Activated CD8-positive, alpha-beta memory T cell treated with anti-CD3 and anti-CD28 coated beads, Interleukin-2, amount 50 U/mL, for 24 hours (primary cell): ENCODE results near the gene CTRB1.

Source experiments
- DNase-seq: peaks from one replicate; pipeline ENCODE4 v3.0.0-alpha.2; 2020; ENCODE audit errors: extremely low read depth

Gene CTRB1

DNA sequence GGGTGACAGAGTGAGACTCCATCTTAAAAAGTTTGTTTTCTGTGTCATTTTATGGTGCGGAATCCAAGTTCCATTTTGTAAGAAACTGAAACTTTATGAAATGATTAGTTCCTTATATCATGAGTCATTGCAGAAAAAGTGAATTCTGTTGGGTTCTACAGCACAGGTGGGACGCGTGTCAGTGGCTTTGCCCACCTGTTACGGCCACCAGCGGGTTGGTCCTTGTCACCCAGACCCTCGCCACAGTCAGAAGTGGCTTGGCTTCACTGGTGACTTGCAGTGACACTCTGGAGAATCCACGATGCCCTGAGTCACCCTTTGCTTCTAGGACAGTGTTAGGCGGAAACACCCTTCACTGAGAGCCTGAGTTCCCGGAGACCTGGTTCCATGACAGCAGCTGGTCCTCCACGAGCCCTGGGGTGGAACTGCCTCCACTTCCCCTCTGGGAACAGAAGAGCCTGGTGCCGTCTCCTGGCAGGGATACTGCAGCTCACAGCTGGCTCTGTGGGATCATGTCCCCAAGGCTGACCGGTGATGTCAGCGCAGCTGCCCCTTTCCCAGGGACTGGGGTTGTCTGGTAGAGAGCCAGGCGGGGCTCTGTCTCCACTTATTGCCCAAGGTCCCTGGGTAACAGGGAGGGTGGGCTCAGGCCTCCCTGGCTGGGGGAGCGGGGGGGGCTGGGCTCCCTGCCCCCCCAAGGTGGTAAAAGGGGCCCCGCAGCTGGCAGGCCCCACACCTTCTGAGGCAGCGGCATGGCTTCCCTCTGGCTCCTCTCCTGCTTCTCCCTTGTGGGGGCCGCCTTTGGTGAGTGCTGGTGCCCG, at the start of gene CTRB1:
CTRB1 (plus strand) TSS at position 733 of the 821 bp plus-strand sequence; CDS start at position 753, 20 bp downstream.
- no peak for DNase-seq

DNA sequence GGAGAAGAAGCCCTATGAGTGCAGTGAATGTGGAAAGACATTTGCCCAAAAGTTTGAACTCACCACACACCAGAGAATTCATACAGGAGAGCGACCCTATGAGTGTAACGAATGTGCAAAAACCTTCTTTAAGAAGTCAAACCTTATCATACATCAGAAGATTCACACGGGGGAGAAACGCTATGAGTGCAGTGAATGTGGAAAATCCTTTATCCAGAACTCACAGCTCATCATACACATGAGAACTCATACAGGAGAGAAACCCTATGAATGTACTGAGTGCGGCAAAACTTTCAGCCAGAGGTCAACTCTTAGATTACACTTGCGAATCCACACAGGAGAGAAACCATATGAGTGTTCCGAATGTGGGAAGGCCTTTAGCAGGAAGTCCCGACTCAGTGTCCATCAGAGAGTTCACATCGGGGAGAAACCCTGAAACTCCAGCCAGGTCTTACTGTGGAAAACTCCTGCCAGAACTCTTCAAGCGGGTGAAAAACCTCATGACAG, 48.8 kb upstream of the CTRB1 start:
- no peak for DNase-seq

DNA sequence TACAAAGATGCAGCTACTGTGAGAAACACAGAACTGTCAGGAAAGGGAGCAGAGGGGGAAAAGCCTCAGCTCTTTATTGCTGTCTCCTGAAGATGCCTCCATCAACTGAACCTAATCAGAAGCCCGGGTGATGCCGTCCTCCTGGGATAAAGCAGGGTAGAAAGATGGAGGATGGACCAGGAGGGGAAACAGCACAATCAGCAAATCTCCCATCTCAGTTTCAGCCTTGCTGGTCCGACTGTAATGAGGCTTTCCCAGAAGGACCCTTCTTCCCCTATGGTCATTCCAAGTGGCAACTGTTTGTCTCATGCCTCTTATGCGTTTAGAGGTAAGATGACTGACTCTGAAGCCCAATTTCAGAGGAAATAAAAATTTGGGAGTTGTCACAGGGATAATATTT, 46.2 kb upstream of the CTRB1 start:
- no peak for DNase-seq

DNA sequence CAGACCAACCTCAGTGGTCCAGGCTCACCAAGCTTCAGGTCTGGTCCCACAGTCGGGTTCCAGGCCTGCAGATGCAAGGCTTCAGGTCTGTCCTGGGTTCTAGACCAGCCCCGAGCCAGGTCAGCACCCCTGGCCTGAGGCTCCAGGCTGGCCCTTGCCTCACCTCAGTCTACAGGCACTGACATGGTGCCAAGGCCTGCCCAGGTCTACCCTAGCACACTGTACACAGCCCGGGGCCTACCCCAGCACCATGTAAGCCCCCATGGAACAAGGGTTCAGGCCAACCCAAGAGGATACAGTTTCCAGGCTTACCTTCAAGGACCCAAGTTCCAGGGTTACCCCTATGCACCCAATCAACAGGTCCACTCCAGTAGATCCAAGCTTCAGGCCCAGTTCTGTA, 43.7 kb upstream of the CTRB1 start:
- no peak for DNase-seq

DNA sequence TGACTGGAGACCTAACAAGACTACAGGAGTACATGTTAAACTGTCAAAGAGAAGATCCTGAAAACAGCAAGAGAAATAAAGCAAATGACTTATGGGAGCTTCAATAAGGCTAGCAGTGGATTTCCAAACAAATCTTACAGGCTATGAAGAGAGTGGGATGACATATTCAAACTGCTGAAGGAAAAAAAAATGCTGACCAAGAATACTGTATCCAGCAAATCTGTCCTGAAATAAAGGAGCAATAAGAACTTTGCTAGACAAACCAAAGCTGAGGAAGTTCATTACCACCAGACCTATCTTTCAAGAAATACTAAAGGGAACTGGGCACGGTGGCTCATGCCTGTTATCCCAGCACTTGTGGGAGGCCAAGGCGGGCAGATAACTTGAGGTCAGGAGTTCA, 41.9 kb upstream of the CTRB1 start:
- no peak for DNase-seq

DNA sequence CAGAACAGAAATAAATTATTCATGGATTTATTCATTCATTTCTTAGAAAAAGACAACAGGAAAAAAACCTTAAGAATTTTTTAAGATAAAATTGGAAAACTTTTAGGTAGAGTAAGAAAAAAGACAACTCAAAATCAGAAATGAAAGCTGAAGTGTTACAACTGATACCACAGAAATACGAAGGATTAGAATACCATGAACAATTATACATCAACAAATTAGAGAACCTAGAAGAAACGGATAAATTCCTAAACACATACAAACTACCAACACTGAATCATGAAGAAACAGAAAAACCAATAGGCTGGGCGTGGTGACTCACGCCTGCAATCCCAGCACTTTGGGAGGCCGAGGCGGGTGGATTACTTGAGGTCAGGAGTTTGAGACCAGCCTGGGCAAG, 39.6 kb upstream of the CTRB1 start:
- DNase-seq, result no peak

DNA sequence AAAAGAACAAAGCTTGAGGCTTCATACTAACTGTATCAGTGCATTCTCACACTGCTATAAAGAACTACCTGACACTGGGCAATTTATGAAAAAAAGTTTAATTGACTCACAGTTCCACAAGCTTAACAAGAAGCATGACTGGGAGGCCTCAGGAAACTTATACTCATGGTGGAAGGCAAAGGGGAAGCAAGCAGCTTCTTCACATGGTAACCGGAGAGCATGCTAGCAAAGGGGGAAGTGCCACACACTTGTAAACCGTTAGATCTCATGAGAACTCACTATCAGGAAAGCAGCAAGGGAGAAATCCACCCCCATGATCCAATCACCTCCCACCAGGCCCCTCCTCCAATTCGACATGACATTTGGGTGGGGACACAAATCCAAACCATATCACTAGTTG, 37.2 kb upstream of the CTRB1 start:
- DNase-seq, result no peak

DNA sequence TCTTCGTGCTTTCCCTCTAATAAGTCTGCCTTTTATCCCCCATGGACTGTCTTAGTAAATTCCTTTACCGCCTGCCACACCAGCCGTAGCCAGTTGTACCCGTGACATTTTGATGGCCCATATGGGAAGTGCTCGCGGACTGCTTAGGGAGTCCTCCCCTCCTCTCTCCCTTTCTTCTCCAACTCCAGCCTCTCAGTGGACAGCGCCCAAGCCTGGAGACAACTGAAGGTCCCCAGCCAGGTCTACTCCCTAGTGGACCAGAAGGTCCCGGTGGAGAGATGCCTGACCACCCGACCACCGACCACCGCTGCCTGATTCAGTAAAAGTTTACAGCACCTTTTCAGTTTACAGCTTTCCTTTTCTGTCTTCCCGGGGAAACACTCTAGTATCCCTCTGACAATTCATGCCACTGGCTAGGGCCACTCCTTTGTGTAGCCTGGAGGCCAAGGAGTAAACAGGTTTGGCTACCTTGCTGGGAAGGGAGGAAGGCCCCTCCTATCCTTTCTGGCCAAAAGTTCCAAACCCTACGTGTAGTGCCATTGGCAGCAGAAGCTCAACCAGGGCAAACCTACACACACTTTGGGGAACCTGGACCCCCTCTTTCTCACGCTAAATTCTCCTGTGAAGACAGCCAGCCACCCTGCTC, 29.8 kb upstream of the CTRB1 start:
- DNase-seq, result no peak

DNA sequence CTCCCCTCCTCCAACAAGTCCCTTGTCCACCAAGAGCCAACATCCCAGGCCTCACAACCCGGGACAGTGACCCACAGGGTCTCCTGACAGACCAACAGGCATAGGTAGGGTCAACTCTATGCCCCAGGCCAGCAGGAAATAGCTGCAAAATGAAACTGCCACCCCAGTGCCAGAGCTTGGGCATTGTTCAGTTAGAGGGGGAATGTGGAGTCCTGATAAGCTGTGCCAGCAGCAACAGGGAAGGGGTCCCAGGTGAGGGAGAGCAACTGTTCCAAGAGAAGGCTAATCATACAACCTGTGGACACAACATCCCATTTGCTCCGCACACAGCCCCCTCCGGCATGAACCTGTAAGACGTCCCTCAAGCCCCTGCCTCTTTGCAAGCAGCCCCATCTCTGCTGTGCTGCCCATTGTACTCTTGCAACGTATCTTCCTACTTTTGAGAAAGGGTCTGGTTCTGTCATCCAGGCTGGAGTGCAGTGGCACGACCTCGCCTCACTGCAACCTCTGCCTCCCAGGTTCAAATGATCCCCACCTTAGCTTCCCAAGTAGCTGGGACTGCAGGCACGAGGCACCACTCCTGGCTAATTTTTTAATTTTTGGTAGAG, 29.0 kb upstream of the CTRB1 start:
- no peak for DNase-seq

DNA sequence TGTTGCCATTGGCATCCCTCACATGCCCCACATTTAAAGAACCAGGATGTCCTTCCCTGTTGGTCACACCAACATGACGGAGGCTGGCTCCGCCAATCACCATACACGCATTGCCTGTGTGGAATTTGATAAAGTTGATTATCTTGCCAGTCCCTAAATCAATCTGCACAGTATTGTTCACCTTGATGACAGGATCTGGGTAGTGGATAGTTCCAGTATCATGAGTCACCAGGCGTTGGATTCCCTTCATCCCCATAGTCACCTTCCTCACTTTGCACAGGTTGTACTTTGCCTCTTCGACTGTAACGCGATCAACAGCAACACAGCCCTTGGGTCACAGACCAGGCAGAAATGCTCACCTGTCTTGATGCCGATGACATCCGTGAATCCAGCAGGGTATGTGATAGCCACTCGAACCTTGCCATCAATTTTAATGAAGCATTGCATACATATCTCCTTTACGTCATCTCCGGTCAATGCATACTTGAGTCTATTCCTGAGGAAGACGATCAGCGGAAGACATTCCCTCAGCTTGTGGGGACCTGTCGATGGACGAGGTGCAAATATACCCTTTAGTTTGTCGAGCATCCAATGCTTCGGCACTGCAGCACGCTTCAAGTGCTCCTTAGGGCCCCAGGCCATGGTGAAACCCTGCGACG, 26.1 kb upstream of the CTRB1 start:
- DNase-seq, result no peak

DNA sequence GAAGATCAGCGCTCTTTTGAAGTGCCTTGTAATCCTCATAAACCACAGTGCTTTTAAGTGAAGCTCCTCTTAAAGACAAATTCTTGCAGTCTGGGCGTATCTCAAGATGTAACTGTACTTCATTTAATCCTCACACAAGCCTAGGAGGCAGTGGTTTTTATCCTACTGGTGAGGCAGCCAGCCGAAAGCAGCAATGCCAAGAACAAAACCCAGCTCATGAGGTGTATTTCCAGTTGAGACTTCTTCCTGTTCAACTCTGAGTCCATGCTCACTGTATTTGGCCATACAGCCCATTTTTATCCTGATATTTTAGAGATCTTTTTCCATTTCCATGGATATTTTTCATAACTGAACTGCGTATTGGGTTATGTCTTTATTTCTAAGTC, 25.5 kb upstream of the CTRB1 start:
- DNase-seq, result no peak

DNA sequence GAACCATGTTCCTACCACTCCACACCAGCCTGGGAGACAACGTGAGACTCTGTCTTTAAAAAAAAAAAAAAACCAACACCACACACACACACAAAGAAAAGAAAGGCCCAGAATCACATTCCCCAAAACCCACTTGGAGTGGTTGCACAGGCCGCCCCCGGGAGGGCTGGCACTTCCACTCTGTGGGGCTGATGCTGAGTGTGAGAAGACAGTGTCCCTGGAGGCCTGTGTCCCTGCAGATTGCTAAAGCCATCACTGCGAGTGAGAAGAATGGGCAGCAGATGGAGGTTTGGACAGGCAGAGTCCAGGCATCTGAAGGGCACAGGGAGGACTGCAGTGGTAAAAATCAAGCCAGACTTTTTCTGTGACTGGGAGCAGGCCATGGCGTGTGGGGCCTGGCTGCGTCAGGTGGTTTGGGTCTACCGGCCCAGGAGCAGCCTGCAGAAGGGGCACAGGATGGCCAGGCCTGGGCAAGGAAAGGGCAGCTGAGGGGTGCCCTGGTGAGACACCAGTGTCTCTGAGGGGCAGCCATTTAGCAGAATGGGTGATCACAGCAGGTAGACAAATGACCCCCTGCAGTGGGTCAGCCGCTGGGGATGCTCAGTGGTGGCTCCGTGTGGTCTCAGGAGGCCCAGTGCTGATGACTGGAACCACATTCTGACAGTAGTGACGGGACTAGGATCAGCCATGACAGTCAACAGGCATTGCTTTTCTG, 24.9 kb upstream of the CTRB1 start:
- DNase-seq, result no peak

DNA sequence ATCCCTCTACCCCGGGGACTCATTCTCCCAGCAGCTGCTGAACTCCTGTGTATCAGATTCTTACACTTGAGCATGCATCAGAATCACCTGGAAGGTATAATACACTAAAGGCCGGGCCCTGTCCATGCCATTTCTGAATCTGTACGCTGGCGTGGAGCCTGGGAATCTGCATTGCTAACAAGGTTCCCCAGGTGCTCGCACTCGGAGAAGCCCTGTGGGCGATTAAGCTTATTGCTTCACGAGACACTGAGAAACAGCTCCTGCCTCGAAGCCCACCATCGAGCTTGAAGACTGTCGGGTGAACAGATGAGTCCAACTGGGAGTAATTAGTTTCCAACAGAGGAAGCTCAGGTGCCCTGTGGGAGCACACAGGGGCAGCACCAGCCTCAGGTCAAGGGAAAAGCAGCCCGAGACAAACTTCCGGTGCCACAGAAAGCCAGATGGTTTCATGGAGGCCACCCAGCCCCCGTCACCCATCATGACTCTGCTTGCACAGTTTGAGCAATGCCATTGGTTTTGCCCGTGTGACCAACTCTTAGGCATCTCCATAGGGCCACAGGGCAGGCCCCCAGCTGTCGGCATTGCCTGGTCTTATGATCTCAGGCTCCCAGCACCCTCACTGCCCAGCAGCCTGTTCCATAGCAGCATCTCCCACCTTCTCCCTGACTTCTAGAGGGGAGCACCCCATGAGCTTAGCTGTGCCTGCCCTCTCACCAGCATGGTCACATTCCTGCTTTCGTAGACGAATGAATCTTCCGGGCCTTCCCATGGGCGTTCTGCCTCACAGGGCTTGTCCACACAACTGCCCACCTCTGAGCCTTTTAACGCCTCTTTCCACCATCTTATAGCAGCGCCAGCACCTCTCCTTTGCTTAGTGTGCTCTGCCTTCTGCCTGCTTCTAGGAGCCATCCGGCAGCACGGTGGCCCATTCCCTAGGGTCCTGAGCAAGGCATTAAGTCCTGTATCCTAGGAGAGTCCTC, 22.7 kb upstream of the CTRB1 start:
- no peak for DNase-seq

DNA sequence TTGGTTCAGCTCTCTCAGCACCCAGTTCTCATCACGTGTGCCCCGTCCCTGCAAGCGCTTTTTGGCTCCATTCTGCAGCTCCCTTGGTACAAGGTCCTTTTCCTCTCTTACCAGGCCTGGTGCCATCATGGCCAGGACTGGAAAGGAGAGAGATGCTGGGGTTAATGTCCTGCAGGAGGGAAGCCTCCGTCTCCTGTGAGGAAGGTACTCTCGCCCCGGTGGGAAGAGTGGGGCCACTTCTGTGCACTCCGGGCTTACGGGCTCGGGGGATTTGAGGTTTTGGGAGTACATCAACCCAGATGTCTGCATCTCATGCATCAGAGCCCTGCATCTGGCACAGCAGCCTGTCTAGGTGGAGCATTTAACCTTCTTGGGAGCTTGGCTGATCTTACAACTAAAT, 22.0 kb upstream of the CTRB1 start:
- DNase-seq, result no peak

DNA sequence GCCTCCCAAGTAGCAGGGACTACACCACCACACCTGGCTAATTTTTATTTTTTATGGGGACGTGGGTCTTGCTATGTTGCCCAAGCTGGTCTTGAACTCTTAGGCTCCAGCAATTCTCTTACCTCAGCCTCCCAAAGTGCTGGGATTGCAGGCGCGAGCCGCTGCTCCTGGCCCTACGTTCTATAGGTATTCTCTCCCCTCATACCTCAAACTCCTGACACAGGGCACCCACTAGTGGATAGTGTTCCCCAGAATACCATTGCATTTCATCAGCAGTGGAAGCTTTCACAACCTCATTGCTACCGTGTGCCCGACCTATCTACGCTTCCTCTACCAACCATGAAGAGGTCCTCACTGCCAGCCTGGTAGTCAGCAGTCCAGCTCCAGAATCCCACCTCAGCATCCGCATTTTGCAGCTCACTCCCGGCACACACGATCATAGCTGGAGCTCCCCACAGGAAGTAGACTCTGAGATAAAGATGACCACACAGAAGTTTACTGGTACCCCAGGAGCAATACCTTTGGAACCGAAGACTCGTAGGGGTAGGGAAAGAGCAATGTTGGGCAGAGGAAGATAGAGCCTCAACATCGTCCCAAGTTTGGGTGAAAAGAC, 21.2 kb upstream of the CTRB1 start:
- DNase-seq, result no peak

DNA sequence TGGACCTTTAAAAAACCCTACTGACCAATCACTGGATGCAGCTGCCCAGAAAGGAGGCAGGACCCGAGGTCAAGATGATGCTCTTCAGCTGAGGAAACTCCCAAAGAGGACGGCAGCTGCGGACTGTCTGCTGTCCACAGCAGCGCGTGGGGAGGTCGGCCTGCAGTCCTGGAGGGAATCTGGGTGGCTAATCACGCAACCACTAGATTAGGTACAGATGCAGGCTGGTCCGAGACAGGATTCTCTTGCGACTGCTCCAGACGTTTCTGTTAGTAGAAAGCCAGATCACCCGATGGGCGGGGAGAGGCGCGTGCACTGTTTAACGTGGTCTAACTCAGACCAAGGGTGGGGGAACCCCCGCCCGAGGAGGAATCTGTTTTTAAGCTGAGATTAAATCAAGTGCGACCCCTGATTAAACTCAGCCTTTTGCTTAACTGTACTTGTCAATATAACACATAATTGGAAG, 20.6 kb upstream of the CTRB1 start:
- no peak for DNase-seq

DNA sequence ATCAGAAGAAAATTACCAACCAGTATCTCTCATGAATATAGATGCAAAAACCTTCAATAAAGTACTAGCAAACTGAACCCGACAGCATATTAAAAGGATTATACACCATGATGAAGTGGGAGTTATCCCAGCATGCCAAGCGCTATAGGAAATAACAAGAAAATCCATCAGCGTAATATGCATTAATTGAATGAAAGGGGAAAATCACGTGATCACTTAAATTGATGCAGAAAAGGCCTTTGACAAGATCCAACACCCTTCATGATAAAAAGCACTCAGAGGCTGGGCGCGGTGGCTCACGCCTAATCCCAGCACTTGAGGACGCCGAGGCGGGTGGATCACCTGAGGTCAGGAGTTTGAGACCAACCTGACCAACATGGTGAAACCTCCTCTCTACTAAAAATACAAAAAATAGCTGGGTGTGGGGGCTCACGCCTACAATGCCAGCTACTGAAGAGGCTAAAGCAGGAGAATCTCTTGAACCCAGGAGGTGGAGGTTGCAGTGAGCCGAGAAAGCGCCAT, 16.7 kb upstream of the CTRB1 start:
- DNase-seq, result no peak

DNA sequence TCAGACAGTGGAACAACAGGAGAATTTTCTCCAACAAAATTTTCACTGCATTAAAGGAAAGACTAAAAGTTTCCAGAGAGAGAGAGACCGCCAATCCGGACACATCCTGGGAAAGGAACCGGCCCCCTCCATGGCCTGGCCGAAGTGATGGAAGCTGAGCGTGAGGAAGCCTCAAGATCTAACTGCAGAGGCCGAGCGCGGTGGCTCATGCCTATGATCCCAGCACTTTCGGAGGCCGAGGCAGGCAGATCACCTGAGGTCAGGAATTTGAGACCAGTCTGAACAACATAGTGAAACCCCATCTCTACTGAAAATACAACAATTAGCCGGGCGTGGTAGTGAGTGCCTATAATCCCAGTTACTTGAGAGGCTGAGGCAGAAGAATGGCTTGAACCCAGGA, 15.7 kb upstream of the CTRB1 start:
- no peak for DNase-seq

DNA sequence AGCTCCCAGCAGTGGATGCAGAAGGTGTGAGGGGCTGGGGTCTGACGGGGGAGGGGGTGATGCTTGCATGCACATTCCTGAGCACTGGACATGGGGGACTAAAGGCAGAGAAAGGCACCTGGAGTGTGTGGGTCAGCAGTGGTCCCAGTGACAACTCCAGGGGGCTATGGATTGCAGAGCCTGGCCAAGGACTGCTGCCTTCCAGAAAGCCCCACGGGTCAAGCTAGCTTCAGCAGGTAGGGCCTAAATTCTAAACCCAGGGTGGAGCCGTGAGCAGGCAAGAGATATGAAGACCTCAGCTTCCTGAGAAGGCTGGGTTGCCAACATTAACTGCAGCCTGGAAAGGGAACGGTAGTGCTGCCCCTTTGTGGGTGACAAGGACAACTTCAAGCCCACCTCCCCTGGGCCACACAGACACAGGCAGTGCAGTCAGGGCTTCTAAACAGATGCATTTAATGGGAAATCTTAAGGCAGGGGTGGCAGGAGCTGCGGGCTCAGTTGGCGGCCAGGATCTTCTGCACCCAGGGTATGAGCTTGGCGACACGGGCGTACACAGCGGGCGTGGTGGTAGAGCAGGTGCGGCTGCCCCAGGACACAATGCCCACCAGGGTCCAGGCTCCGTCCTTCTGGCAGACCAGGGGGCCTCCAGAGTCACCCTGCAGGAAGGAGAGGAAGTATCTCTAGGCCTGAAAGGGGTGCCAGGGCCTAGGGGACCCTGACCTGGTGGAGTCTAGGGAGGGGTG, 14.9 kb upstream of the CTRB1 start:
- no peak for DNase-seq
